ENCODE results near the gene ARID3B.

- TF ChIP-seq, protein P1, sequence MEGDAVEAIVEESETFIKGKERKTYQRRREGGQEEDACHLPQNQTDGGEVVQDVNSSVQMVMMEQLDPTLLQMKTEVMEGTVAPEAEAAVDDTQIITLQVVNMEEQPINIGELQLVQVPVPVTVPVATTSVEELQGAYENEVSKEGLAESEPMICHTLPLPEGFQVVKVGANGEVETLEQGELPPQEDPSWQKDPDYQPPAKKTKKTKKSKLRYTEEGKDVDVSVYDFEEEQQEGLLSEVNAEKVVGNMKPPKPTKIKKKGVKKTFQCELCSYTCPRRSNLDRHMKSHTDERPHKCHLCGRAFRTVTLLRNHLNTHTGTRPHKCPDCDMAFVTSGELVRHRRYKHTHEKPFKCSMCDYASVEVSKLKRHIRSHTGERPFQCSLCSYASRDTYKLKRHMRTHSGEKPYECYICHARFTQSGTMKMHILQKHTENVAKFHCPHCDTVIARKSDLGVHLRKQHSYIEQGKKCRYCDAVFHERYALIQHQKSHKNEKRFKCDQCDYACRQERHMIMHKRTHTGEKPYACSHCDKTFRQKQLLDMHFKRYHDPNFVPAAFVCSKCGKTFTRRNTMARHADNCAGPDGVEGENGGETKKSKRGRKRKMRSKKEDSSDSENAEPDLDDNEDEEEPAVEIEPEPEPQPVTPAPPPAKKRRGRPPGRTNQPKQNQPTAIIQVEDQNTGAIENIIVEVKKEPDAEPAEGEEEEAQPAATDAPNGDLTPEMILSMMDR (IDR thresholded peaks at IDR 0.05), result no peak
- TF ChIP-seq POLR2A (IDR thresholded peaks at IDR 0.05), result no peak
Observed at GRCh38 chr15:74528876-74529275, 12.1 kb upstream of the ARID3B start.

Data from testis (tissue), 2 donors.